NCI-H526 treated with DMSO at 0.1 percent for 48 hours (cell line): ENCODE measurements around the gene MTX1.

Experiments
- DNase-seq: peaks from one replicate; lab custom pipeline; 2025; lab: John Stamatoyannopoulos, UW

Gene MTX1

DNA sequence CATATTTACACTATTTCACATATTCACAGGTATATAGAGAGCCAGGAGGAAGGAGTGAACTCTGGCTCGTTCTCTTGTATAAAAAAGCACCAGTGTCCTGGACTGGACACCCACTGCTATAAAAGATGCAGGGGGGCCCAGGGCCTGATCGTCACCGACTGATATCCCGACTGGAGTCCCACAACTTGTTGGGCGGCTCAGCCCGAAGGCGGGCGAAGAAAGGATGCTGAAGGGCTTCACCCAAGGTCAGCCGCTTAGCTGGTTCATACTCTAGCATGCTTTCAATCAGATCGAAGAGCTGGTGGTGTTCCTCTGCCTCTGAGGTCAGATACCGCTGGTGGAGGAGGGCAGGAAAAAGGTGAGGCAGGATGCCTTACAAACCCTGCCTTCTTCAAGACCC lies 54.6 kb downstream of the MTX1 start:
- DNase-seq = no peak
